CD14-positive monocyte (primary cell): ENCODE measurements around the gene HCRTR2. TPM values are rescaled to one million over a fixed set of nuclear protein-coding genes. Genes with fewer than 3 reads are reported as not detected.

Experiments
- DNase-seq, 3 donors: peaks; one replicate each; pipeline ENCODE4 v3.0.0-alpha.2; 2011 to 2022
- H2AFZ ChIP-seq: 2 replicates; pipeline ENCODE4 v1.6.0; 2012; ENCODE audit warnings: mild to moderate bottlenecking, low read depth, low read length, inconsistent platforms; ENCODE audit not compliant: insufficient read depth, poor library complexity, severe bottlenecking
- H3K27ac ChIP-seq, 2 donors: 1 replicate in 1 of 2; 2 replicates in 1 of 2; pipeline ENCODE4 v1.5.1; 2012 to 2013; ENCODE audit warnings: low read length in 2 of 2, control low read depth in 1 of 2, inconsistent platforms in 1 of 2, low read depth in 1 of 2, mild to moderate bottlenecking in 1 of 2
- H3K27me3 ChIP-seq, 2 donors: one replicate each; pipeline versions ENCODE4 v1.6.0 to v1.6.1; 2011 to 2013; ENCODE audit warnings: low read length in 2 of 2; ENCODE audit not compliant: control insufficient read depth in 2 of 2, insufficient read depth in 2 of 2
- H3K36me3 ChIP-seq, 2 donors: replicated peaks in 1 of 2; 1 replicate in 1 of 2; 2 replicates in 1 of 2; pipeline versions ENCODE4 v1.5.1 to v1.6.1; 2012 to 2013; ENCODE audit warnings: low read length in 2 of 2, control low read depth in 1 of 2, inconsistent platforms in 1 of 2, mild to moderate bottlenecking in 1 of 2; ENCODE audit not compliant: insufficient read depth in 2 of 2, control insufficient read depth in 1 of 2
- H3K4me1 ChIP-seq, 2 donors: 1 replicate in 1 of 2; 2 replicates in 1 of 2; pipeline versions ENCODE4 v1.5.1 to v1.6.1; 2012 to 2013; ENCODE audit warnings: low read length in 2 of 2, control low read depth in 1 of 2, inconsistent platforms in 1 of 2, mild to moderate bottlenecking in 1 of 2, moderate library complexity in 1 of 2; ENCODE audit not compliant: insufficient read depth in 2 of 2, control insufficient read depth in 1 of 2
- H3K4me2 ChIP-seq: replicated peaks from 2 replicates; pipeline ENCODE3; 2012; ENCODE audit warnings: low read length, moderate library complexity, mild to moderate bottlenecking; ENCODE audit not compliant: poor library complexity, severe bottlenecking; ENCODE audit errors: extremely low read depth
- H3K4me3 ChIP-seq, 3 experiments: fragments of 200-600 bp in 1 of 3; sonication (generic) in 1 of 3; replicated peaks in 1 of 3; 1 replicate in 2 of 3; 2 replicates in 1 of 3; pipeline ENCODE4 v1.5.1; 2011 to 2013; ENCODE audit warnings: low read length in 3 of 3, mild to moderate bottlenecking in 3 of 3, control low read depth in 2 of 3, low read depth in 2 of 3, inconsistent platforms in 1 of 3, moderate library complexity in 1 of 3
- H3K79me2 ChIP-seq: 2 replicates; pipeline ENCODE4 v1.6.0; 2012; ENCODE audit warnings: mild to moderate bottlenecking, control low read depth, inconsistent platforms, low read length, moderate library complexity; ENCODE audit not compliant: insufficient read depth
- H3K9ac ChIP-seq: 2 replicates; pipeline ENCODE4 v1.6.0; 2017; ENCODE audit warnings: low read length, mild to moderate bottlenecking; ENCODE audit not compliant: insufficient read depth, poor library complexity, severe bottlenecking
- H3K9me3 ChIP-seq, 2 donors: replicated peaks in 1 of 2; 1 replicate in 1 of 2; 2 replicates in 1 of 2; pipeline versions ENCODE4 v1.5.1 to v1.6.1; 2012 to 2013; ENCODE audit warnings: low read length in 2 of 2, control low read depth in 1 of 2; ENCODE audit not compliant: control insufficient read depth in 1 of 2, insufficient read depth in 1 of 2
- H4K20me1 ChIP-seq: 2 replicates; pipeline ENCODE4 v1.6.0; 2012; ENCODE audit warnings: mild to moderate bottlenecking, low read length, control low read depth, moderate library complexity; ENCODE audit not compliant: insufficient read depth
- H3K27ac Mint-ChIP-seq, 7 donors: one replicate each; pipeline ENCODE4 v1.8.0; 2020; ENCODE audit warnings: mild to moderate bottlenecking in 7 of 7, mixed read lengths in 7 of 7, moderate library complexity in 6 of 7, inconsistent platforms in 2 of 7
- H3K27me3 Mint-ChIP-seq, 3 donors: one replicate each; pipeline ENCODE4 v1.8.0; 2021 to 2022; ENCODE audit warnings: low read depth in 3 of 3, mild to moderate bottlenecking in 3 of 3, mixed read lengths in 3 of 3, moderate library complexity in 3 of 3, inconsistent platforms in 1 of 3
- H3K36me3 Mint-ChIP-seq, 2 donors: one replicate each; pipeline ENCODE4 v1.8.0; 2020; ENCODE audit warnings: mixed read lengths in 2 of 2, inconsistent platforms in 1 of 2, mild to moderate bottlenecking in 1 of 2
- H3K4me1 Mint-ChIP-seq: one replicate; pipeline ENCODE4 v1.8.0; 2020; ENCODE audit warnings: mild to moderate bottlenecking, mixed read lengths
- H3K4me3 Mint-ChIP-seq, 2 donors: one replicate each; pipeline ENCODE4 v1.8.0; 2020; ENCODE audit warnings: mild to moderate bottlenecking in 2 of 2, mixed read lengths in 2 of 2, moderate library complexity in 1 of 2
- H3K9me3 Mint-ChIP-seq, 7 donors: one replicate each; pipeline ENCODE4 v1.8.0; 2020 to 2022; ENCODE audit warnings: mixed read lengths in 7 of 7, mild to moderate bottlenecking in 6 of 7, moderate library complexity in 6 of 7, inconsistent platforms in 2 of 7
- CTCF ChIP-seq: fragments of 200-600 bp; IDR thresholded peaks from one replicate; pipeline ENCODE4 v1.8.0; 2022; ENCODE audit warnings: antibody characterized with exemption, mild to moderate bottlenecking
- WGBS: methylation state at CpG from one replicate; pipeline ENCODE4 v1.1.5; 2013; ENCODE audit warnings: missing lambda C conversion rate; ENCODE audit not compliant: insufficient coverage; 5-methylcytosine and 5-hydroxymethylcytosine counted together
- intact Hi-C, 2 donors: fragments of 100-400 bp; cut with micrococcal nuclease; formaldehyde crosslinking; loops; one replicate each; pipeline versions ENCODE4 v1.15.0 to v1.15.1; 2023
- polyA plus RNA-seq, 3 donors: library from polyadenylated mRNA; depleted of rRNA in 1 of 3; unstranded in 2 of 3; stranded (reverse) in 1 of 3; fragments of 300-500 nt in 2 of 3; fragments of >200 nt in 1 of 3; fragmentation: Illumina TruSeq in 2 of 3; gene quantifications; 1 replicate in 2 of 3; 2 replicates in 1 of 3; pipeline ENCODE4 v1.2.3, GENCODE V29; 2012 to 2021

The HCRTR2 gene
- polyA plus RNA-seq, 3 donors = not detected

DNA sequence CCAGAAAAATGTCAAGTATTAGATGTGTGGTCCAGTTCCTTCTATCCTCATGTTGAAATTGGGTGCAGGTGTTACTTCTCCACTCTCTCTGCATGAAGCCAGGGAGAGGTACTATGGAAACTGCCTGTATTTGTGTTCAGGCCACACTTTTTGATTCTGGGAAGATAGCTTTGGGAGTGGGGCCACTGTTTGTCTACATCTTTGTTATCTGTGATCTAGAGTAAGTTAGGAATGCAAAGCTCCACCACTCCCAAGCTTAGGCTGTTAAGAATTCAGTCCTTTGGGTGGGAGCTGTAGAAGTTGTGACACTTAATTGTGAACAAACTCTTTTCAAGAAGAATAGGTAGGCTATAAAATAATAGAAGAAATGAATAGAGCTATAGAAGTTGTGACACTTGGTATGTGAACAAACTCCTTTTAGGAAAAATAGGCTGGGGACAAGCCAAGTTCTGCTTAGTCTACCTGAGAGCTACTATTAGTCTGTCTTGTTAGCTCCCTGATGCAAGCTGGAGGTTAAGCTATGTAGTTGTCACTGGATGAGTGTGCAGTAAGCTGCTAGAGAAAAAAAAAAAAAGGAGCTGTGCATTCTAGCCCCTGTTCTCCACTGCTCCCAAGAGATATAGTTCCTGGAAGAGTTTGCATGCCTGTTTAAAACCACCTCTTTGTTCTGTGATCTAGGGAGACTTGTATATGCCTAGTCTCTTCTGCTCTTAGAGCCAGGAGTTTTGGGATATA is 145.8 kb downstream of the HCRTR2 start:
- no peak overlapping the region for H3K27ac Mint-ChIP-seq
- no peaks in the 10 kb centered on the region for H4K20me1 ChIP-seq
- H3K4me3 ChIP-seq = no peak overlapping the region

DNA sequence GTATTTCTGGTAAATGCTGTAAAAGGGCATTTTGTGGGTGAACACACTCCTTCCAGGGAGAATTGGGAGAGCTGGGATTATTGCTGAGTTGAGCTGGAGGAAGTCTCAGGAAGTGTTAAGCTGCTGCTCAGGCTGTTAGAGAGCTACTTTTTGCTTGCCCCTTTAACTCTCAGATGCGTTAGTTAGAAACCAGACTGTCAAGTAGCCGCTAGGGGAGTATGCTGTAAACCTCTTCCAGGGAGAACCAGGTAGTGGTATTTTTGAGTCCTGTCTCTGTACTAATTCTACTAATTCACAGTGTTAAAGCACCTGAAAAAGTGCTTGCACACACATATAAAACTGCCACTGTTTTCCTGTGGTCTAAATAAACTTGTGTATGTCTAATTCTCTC is 146.4 kb downstream of the HCRTR2 start:
- Histone ChIP-seq H3K9ac (no peak overlapping the region), H3K36me3 (no peaks in the 10 kb centered on the region), H3K4me3 (no peak overlapping the region), H2AFZ (no peak overlapping the region), H3K79me2 (no peaks in the 10 kb centered on the region), H3K27me3 (no peaks in the 10 kb centered on the region), H3K9me3 (peaks cover 0 to 3% of the 10 kb centered on the region in 2 donors), H3K4me1 (no peaks in the 10 kb centered on the region), H4K20me1 (no peaks in the 10 kb centered on the region), H3K4me2 (no peak overlapping the region), H3K27ac (no peak overlapping the region)
- Mint-ChIP-seq H3K9me3 (peaks cover 0 to 14% (median 2%) of the 10 kb centered on the region in 7 donors), H3K4me1 (no peaks in the 10 kb centered on the region), H3K27me3 (no peaks in the 10 kb centered on the region), H3K36me3 (no peaks in the 10 kb centered on the region), H3K4me3 (no peak overlapping the region), H3K27ac (no peak overlapping the region)
- DNase-seq = no peak
- no CpG with 5 or more reads among the region's 2 CpGs for WGBS
- no peak for TF ChIP-seq CTCF
- intact Hi-C loops = no loop called here

More for the DNA sequence above, 145.8 kb downstream of the HCRTR2 start:
- Histone ChIP-seq H3K36me3 (no peaks in the 10 kb centered on the region), H3K4me1 (no peaks in the 10 kb centered on the region), H3K4me2 (no peak overlapping the region), H3K9me3 (peaks cover 0 to 3% of the 10 kb centered on the region in 2 donors), H3K9ac (no peak overlapping the region), H2AFZ (no peak overlapping the region), H3K27me3 (no peaks in the 10 kb centered on the region), H3K79me2 (no peaks in the 10 kb centered on the region), H3K27ac (no peak overlapping the region)
- TF ChIP-seq CTCF = no peak
- Mint-ChIP-seq H3K27me3 (no peaks in the 10 kb centered on the region), H3K4me3 (no peak overlapping the region), H3K4me1 (no peaks in the 10 kb centered on the region), H3K9me3 (peaks cover 0 to 14% (median 2%) of the 10 kb centered on the region in 7 donors), H3K36me3 (no peaks in the 10 kb centered on the region)
- DNase-seq = no peak
- intact Hi-C loops = no loop called here
